Breast epithelium (tissue), 3 donors: ENCODE data around the gene MMP15.

Source experiments
- POLR2A ChIP-seq: fragments of 450-650 bp; IDR thresholded peaks from one replicate; pipeline ENCODE4 v1.6.1; 2016; ENCODE audit warnings: antibody characterized with exemption, mild to moderate bottlenecking, moderate library complexity
- POLR2AphosphoS5 ChIP-seq, 3 donors: sonication (generic); formaldehyde crosslinking; IDR thresholded peaks; one replicate each; pipeline ENCODE4 v1.6.1; 2017; ENCODE audit warnings: antibody characterized with exemption in 3 of 3
- TF ChIP-seq, protein P1 (sequence below), 3 donors: fragments of 450-650 bp; IDR thresholded peaks; one replicate each; pipeline ENCODE4 v1.5.1; 2016 to 2017; ENCODE audit warnings: antibody characterized with exemption in 3 of 3, mild to moderate bottlenecking in 3 of 3, moderate library complexity in 3 of 3

DNA sequence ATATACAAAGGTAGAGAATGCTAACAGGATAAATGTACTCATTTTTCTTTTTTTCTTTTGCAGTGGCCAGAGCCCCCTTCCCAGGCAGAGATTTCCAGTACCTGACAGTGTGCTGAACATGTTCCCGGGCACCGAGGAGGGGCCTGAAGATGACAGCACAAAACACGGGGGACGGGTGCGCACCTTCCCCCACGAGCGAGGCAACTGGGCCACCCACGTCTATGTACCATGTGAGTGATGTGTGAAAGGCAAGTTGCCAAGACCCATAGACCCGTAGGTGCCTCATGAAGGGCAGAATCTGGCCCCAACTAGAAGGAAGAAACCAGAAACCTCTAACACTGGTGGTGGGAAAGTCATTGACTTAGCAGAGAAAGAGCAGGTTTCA, 23.1 kb upstream of the MMP15 start:
- TF ChIP-seq, protein P1, sequence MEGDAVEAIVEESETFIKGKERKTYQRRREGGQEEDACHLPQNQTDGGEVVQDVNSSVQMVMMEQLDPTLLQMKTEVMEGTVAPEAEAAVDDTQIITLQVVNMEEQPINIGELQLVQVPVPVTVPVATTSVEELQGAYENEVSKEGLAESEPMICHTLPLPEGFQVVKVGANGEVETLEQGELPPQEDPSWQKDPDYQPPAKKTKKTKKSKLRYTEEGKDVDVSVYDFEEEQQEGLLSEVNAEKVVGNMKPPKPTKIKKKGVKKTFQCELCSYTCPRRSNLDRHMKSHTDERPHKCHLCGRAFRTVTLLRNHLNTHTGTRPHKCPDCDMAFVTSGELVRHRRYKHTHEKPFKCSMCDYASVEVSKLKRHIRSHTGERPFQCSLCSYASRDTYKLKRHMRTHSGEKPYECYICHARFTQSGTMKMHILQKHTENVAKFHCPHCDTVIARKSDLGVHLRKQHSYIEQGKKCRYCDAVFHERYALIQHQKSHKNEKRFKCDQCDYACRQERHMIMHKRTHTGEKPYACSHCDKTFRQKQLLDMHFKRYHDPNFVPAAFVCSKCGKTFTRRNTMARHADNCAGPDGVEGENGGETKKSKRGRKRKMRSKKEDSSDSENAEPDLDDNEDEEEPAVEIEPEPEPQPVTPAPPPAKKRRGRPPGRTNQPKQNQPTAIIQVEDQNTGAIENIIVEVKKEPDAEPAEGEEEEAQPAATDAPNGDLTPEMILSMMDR (IDR thresholded peaks at IDR 0.05), result no peak
- TF ChIP-seq POLR2A, result no peak
- no peak for TF ChIP-seq POLR2AphosphoS5 (IDR thresholded peaks at IDR 0.05)
